NCI-H524 (cell line): ENCODE measurements around the gene VMP1.
"Not testable (repeated sequence)": the region's sequence is repeated elsewhere in the genome, so short reads cannot be mapped to it uniquely, and the experiment has no call there.

Source experiments
- DNase-seq, 2 experiments: peaks; one replicate each; lab custom pipeline; 2025; lab: John Stamatoyannopoulos, UW

VMP1 gene

DNA sequence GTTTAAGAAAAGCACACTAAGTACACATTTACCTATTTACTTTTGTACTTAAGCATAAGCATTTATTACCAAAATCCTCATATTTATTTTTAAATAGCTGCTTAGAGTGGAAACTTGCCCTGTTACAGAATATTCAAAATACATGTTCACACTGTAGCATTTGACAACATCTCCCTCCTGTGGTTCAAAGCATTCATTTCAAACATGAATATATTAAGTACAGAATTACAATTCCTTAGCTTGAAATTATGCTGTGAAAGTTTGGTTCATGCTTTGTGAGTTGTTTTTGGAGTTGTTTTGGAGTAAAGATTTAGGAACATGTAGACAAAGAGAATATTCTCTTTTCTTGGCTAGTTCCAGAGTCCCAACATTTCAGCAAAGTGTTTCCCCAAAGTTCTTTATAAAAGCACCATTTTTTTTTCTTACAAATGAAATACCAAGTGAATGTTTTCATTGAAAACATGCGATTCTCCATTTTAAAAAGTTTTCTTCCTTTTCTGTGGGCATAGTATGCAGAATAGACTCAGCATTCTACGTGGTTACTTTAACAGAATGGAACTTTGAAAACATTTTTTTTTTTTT is 152.1 kb downstream of the VMP1 start:
- DNase-seq = peak in 1 of 2 experiments; percentile 69

DNA sequence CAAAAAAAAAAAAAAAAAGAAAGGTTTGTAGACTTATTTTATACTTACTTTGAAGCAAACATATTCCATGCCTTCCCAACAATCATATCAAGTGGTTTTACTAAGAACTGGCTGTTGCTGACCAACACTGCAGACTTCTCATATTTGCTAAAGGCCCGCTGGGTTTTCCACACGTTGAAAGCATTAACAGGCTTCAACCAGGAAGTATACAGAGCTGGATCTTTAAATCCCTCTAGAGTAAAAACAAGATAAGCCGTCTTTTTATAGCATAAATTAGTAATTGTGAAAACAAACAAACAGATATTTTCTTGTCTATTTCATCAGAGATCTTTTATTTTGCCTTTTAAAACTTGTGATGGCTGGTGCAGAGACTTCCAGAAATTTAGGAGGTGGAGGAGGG is 156.2 kb downstream of the VMP1 start:
- DNase-seq = no peak

DNA sequence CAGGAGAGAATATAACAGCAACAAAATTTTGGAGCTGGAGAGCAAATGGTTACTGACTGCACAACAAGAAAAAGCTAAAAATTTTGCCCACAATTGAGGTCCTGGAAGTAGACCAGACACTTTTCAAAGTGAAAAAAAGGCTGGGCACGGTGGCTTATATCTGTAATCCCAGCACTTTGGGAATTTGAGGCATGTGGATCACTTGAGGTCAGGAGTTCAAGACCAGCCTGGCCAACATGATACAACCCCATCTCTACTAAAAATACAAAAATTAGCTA is 162.4 kb downstream of the VMP1 start:
- no peak for DNase-seq

DNA sequence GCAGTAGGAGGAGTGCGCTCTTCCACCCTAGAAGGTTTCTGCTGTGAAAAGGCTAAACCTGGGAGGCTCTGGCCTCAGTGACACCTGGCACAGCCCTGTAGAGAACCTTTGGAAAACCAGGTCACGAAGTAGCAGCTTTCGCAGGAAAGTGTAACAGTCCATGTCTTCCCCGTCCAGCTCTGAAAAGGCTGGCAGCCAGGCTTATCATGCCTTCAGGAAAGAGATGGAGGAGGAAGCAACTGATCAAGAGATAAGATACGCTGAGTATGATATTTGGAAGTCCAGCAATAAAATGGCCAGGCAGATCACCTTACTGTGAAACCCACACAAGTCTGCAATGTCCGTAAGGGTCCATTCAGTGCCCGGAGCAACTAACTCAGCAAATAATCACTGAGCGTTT is 163.0 kb downstream of the VMP1 start:
- DNase-seq = no peak

DNA sequence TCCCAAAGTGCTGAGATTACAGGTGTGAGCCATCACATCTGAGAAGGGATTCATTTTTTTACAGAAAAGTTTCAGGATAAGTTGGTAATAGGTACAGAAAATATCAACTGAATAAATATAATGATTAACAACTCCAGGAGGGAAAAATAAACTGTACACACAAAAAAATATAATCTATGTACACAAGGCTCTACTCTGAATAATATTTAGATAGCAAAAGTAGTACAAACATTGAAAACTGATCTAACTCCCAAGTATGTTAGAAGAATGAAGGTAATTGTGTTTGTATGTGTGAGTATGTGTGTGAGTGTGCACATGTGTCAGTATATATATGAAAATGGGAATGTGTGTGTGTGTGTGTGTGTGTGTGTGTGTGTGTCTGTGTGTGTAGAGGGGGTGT is 164.9 kb downstream of the VMP1 start:
- DNase-seq = no peak

DNA sequence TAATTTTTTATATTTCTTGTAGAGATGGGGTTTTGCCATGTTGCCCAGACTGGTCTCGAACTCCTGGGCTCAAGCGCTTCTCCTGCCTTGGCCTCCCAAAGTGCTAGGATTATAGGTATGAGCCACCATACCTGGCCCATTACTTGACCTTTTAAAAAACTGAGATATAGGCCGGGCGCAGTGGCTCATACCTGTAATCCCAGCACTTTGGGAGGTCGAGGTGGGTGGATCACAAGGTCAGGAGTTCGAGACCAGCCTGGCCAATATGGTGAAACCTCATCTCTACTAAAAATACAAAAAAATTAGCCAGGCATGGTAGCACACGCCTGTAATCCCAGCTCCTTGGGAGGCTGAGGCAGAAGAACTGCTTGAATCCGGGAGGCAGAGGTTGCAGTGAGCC is 166.0 kb downstream of the VMP1 start:
- not testable (repeated sequence) for DNase-seq

DNA sequence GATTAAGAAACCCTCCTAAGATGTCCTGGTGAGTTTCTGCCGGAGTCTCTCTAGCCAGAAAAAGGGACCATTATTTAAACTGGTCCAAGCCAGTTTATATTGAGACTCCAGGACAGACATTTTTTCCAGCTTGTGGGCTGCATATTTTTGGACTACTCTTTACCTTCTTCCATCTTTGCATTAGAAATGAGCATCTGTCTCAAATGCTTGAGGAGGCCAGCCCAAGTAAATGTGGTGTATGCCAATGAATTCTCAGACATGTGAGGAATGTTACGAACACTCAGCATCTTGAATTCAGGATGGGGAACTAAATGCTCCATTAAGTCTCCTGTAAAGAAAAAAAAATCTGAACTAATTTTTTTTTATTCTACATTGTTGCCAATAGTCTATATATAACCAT is 166.9 kb downstream of the VMP1 start:
- no peak for DNase-seq

DNA sequence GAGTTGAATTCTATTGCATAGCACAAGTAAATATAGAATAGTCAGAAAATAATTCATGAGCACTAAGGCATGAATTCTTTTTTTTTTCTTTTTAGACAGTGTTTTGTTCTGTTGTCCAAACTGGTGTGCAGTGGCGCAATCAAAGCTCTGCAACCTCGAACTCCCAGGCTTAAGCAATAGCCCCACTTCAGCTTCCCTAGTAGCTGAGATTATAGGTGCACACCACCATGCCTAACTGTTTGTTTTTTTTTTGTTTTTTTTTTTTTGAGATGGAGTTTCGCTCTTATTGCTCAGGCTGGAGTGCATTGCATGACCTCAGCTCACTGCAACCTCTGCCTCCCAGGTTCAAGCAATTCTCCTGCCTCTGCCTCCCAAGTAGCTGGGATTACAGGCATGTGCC is 168.7 kb downstream of the VMP1 start:
- DNase-seq = no peak

DNA sequence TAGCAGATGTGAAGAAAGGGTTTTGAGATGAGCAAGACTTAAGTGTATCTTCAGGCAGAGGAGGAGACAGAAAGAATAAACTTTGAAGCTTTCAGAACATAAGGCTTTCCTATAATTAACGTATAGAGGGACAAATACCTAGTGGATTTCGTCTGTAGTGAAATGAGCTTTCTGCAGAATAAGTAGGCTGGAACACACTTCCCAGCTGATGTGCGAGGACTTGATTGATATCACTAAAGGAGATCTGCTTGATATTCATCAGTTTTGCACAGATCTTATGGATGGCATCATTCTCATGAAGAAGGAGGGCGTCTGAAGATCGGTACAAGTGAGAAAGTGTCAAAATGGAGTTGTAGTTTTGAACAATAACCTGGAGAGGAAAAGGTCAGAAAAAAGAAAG is 170.5 kb downstream of the VMP1 start:
- no peak for DNase-seq

DNA sequence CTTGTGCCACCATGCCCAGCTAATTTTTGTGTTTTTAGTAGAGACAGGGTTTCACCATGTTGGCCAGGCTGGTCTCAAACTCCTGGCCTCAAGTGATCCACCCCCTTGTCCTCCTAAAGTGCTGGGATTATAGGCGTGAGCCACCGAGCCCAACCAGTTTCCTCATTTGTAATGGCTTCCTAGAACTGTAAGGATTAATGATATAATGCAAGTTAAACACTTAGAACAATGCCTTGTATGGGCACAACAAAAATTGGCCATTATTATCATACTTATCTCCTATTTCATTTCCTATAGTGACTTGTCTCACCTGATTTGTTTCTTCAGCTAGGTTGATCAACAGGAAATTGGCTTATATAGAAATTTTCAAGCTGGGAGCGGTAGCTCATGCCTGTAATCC is 171.2 kb downstream of the VMP1 start:
- no peak for DNase-seq

DNA sequence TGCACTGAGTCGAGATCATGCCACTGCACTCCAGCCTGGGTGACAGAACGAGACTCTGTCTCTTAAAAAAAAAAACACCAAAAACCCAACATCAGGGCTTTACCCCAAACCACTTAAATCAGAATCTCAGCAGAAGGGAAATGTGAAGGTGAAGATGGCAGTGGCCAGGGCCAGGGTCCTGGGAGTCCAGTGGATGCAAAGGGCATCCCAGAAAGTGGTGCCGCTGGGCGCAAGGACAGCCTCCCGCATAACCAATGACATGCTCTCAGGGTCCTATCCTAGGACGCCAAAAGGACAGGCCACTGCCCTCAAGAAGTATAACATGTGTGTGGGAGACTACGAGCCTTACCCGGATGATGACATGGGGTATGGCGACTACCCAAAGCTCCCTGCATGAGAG is 177.4 kb downstream of the VMP1 start:
- no peak for DNase-seq

DNA sequence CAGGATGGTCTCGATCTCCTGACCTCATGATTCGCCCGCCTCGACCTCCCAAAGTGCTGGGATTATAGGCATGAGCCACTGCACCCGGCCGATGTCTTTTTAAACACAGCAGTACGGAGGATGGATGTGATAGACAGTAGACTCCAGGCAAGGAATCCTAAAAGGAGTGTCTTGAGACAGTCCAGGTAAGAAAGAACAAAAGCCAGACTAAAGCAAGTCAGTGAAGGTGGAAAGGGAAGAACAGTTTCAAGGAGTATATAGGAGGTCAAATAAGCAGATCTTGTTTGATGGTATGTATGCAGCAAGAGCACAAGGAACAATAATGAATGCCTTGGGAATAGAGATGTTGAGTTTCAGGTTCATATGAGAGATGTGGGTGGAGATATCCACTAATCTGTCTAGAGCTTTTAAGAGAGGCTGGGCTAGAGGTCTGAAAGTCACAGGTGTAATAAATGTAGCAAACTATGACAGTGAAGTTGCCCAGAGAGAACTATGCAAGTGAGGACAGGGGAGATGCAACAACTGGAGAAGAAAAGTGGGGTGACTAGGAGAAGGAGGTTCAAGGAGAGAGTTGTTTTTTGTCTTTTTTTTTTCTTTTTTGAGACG is 180.8 kb downstream of the VMP1 start:
- DNase-seq = no peak

DNA sequence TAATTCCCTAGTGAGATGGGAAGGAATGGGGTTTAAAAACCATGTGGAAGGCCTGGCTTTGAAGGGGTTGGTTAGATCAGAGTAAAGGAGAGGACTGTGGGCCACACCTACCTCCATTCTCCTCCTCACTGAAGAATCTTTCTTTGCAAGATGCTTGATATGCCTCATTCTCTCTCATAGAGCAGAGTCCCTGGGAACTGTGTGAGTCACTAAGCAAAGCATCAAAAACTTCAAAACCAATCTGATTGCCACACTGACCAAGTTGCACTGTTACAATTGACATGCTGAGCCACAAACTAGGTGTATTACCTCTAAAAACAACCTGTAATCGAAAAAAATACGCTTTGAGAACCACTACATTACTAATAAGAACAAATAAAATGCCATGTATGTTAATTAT is 183.3 kb downstream of the VMP1 start:
- no peak for DNase-seq
